Thyroid gland (tissue), 4 donors: ENCODE data around the gene ACBD3.

Experiments
- CTCF ChIP-seq, 6 experiments: fragments of 200-600 bp in 3 of 6; fragments of 450-650 bp in 3 of 6; sonication (generic) in 3 of 6; IDR thresholded peaks; one replicate each; pipeline ENCODE4 v1.5.1; 2016 to 2019; ENCODE audit warnings: antibody characterized with exemption in 6 of 6, mild to moderate bottlenecking in 2 of 6, inconsistent platforms in 1 of 6, moderate library complexity in 1 of 6
- POLR2A ChIP-seq, 2 donors: fragments of 450-650 bp; IDR thresholded peaks; one replicate each; pipeline ENCODE4 v1.6.1; 2017; ENCODE audit warnings: antibody characterized with exemption in 2 of 2, mild to moderate bottlenecking in 2 of 2, moderate library complexity in 1 of 2

GRCh38 chr1:226125097-226125630 lies 61.4 kb downstream of the ACBD3 start:
- TF ChIP-seq CTCF (IDR thresholded peaks at IDR 0.05) (peak; percentile 86 to 97 (median 92)), POLR2A (IDR thresholded peaks at IDR 0.05) (no peak)
